RKO (cell line): Measurements from ENCODE around the gene KYAT1.
A peak's percentile ranks its signal among the peaks of the same experiment; 100 is the strongest.

ENCODE experiments used
- DNase-seq: peaks from one replicate; pipeline ENCODE4 v3.0.0-alpha.2; 2016; ENCODE audit warnings: low spot score

Gene KYAT1

DNA sequence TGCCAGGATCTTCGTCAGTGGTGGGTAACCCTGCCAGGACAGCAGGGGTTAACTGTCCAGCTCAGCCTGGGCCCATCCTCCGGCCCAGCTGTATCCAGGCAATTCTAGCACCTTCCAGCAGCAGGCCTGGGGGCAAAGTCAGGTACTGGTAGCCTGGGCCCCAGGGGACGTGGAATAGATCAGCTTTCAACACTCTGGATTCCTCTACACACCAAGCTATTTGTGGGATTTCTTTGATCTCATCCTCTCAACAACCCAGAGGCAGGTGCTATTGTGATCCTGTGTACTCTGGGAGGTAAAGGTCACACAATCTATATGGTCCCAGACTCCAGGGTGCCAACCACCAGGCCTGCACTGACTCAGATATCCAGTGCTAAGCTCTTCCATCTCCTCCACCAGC is 43.4 kb downstream of the KYAT1 start:
- no peak for DNase-seq

DNA sequence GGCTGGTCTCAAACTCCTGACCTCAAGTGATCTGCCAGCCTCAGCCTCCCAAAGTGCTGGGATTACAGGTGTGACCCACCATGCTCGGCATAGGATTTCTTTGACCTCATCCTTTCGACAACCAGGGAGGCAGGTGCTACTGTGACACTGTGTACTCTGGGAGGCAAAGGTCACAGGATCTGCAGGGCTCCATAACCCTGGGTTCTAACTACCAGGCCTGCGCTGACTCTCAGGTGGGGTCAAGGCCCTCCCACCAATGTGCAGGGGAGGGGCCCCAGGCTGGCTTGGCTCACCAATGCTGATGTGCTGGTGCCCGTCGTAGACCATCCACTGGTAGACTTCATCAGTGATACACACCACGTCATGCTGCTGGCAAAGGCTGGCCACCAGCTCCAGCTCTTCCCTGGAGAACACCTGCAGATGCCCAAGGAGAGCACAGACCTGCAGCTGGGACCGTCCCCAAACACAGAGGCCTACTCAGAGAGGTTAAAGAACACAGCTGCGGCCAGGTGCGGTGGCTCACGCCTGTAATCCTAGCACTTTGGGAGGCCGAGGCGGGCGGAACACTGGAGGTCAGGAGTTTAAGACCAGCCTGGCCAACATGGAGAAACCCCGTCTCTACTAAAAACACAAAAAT is 45.1 kb downstream of the KYAT1 start:
- DNase-seq, result no peak

- no peak for DNase-seq
Measured at GRCh38 chr9:128835246-128836210, 46.2 kb downstream of the KYAT1 start.

DNA sequence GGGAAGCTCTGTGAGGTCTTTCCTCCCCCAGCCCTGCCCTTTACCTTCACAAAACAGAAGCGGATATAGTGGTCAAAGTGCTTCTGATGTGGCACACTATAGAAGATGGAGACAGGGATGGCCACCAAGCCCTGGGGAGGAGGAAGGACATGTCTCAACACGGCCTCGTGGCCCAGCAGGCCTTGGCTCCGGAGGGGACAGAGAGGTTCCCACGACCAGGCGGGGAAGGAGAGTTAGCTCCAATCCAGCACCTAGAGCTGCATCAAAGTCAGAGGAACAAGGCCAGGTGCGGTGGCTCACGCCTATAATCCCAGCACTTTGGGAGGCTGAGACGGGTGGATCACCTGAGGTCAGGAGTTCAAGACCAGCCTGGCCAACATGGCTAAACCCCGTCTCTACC is 48.1 kb downstream of the KYAT1 start:
- no peak for DNase-seq

DNA sequence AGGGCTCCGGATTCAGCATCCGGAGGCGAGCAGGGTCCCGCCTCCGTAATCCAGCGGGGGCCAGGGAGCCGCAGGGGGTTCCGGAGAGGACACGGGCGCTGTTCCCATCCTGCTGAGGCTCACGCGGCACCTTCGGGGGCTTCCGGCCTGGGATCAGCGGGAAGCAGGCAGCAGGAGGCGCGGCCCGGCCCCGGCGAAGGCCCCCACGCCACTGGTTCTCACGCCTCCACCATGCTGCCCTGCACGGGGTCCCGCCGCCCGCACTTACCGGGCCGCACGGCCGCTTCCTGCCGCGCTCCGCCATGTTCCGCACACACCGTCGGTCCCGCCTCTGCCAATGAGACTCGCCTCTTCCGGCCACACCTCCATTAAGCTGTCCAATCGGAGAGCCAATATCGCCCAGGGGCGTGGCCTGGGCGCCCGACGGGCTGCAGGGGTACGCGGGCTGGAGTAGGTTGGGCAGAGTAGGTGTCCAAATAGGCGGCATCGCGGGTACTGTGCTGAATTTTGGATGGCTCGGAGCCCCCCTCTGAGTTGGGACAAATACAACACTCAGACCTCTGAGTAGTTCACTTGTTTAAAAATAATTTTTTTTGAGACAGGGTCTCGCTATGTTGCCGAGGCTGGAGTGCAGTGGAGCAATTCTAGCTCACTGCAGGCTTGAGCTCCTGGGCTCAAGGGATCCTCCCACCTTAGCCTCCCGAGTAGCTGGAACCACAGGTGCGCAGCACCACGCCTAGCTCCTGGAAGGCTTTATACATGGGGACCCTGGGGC is 52.1 kb downstream of the KYAT1 start, which contains the start of gene SPOUT1:
Gene SPOUT1 (minus strand): TSS at position 318 of the 775 bp plus-strand sequence. CDS start 14 bp downstream, at position 304.
- peak; percentile 99 for DNase-seq

DNA sequence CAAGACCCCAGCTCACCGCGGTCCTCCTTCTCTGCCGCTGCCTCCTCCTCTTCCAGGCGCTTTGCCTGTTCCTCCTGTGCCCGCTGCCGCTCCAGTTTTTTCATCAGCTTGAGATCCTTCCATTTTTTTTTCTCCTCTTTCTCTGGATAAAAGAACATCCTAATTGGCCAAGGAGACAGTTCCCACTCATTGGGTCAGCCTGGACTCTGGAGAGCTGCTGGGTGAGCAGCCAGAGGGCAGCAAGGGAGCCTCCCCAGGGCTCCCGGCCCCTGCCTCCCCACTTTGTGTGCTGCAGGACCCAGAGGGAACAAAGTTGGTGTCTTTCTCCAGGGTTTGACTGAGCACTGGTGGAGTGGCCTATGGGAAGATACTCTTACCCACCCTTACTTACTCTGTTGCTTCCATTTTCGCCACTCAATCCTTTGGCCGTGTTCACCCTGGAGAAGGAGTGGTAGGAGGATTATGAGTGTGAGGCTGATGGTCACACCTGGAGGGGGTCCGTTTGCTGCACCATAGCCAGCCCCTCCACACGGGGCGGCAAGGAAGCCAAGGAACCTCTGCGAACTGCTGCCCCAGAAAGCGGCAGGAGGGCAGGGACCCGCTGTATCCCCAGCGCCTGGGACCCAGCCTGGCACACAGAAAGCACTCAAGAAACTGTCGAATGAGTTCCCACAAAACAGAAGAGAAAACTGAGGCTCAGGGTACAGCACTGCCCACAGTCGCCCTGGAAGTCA is 52.9 kb downstream of the KYAT1 start:
- peak; percentile 58 for DNase-seq

DNA sequence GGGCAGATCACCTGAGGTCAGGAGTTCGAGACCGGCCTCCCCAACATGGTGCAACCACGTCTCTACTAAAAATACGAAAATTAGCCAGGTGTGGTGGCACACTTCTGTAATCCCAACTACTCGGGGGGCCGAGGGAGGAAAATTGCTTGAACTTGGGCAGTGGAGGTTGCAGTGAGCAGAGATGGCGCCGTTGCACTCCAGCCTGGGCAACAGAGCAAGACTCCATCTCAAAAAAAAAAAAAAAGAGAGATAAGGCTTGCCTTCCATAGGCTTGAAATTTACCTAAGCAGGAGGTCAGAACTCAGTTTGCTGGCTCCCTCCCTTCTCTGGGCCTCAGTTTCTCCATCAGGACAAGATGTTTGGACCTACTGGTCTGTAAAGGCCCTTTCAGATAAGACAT is 53.5 kb downstream of the KYAT1 start:
- no peak for DNase-seq

DNA sequence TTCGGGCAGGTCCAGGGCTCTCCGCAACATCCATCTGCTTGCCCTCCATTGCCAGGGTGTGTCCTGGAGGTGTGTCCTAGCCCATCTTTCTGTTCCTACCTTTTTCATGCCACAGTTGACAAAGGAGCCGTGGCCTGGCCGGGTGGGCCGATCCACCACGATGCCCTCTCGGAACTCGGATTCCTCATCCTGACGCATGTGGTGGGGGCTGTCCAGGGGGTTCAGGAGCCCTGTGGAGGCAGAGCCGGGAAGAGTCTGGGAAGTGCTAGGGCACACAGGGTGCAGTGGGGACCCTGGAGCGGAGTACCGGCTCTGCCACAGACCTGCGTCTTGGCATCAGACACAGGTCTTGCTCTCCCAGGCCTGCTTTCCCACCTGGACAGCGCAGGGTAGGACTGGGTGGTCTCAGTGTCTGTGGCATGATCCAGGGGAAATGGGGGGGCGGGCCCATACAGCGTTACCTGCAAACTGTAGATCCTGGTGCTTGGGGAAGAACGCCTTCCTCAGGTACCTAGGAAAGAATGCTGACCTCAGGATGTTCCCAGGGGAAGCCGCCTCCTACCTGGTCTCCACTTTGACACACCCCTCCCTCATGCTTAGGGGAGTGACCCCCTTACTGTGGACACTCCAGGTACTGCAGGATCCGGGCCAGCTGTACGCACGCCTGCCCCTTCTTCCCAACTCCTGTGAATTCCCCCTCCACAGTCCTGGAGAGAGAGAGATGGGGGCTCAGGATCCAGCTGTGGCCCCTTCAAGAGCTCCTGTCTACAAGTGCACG is 55.6 kb downstream of the KYAT1 start:
- DNase-seq, result no peak

DNA sequence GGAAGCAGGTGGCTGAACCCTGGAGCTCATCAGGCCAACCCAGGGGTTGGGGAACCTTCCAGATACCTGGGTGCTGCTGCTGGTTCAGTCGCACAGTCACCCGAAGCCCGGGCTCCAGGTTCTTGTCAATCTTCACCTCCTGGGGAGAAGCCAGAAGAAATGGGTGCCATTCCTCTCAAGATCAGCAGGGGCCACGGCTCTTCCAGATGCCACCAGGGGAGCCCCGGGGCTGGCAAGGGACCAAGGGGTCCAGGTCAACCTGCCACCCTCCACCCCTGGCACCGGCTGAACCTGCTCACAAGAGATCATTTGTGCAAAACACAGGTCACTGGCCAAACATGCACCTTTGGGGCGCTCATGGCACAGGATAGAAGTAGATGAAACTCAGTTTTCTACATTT is 56.8 kb downstream of the KYAT1 start:
- no peak for DNase-seq

DNA sequence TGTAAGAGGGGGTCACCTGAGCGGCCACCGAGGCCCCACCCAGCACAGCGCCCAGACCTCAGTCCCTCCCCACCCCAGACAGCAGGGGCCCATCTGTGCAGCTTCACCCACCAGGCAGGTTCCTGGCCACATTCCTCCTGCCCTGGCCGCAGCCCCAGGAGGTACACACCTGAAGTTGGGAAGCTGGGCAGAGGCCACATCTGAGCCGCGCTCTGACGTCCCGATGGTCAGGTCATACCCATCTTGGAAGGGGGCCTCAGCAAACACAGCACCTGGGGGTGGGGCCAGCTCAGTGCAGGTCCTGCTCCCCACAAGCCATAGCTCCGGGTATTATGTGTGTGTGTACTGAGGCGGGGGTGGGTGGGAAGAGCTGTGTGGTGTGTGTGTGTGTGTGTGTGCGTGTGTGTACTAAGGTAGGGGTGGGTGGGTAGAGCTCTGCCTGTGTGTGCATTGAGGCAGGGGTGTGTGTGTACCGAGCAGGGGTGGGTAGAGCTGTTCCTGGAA is 57.8 kb downstream of the KYAT1 start:
- no peak for DNase-seq

DNA sequence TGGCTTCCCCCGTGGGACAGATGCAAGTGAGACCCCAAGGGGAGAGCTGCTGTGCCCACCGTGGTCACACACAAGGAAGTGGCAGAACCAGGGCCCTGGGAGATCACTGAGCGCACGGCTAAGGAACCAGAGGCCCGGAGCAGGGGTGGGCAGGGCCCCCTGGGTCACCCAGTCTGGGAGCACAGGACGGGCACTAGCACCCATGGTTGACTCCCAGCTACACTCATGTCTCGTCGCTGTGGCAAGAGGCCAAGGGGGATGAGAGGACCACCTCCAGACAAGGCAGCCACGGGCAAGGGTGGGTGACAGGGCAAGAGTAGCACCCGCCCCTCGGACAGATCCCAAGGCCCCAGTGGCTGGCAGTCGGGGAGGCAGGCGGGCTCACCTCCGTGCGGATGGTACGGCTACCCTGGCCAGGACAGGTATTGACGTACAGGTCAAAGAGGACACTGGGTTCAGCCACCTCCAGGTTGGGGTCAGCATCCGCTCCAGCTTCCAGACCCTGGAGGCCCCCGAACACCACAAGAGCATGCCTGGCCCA is 58.3 kb downstream of the KYAT1 start:
- no peak for DNase-seq

DNA sequence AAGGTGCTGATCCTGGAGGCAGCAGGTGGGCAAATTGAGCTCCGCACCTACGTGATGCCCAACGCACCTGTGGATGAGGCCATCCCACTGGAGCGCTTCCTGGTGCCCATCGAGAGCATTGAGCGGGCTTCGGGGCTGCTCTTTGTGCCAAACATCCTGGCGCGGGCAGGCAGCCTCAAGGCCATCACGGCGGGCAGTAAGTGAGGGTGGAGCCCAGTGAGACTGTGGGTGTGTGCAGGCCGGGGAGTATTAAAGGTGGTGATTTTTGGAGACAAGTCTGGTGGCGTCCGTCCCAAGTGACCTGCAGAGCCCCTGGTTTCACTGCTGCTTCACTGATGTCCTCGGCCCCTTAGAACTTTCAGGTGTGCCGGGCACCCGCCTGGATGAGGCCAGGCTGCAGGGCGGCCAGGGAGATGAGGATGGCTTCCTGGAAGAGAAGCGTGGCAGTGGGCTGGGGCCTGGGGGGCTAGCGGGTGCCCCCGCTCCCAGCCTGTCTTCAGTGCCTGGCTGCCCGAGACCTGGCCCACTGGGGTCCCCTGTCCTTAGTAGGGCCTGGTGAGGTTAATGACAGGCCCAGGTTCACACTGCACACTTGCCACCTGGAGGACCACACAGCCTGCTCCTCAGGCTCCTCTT is 59.2 kb downstream of the KYAT1 start:
- no peak for DNase-seq

GRCh38 chr9:128821584-128822406 is 60.0 kb downstream of the KYAT1 start:
- DNase-seq, result no peak

- DNase-seq, result no peak
Measured at GRCh38 chr9:128820665-128821583, 60.8 kb downstream of the KYAT1 start.

GRCh38 chr9:128819716-128820664 is 61.8 kb downstream of the KYAT1 start:
- peak; percentile 78 for DNase-seq

DNA sequence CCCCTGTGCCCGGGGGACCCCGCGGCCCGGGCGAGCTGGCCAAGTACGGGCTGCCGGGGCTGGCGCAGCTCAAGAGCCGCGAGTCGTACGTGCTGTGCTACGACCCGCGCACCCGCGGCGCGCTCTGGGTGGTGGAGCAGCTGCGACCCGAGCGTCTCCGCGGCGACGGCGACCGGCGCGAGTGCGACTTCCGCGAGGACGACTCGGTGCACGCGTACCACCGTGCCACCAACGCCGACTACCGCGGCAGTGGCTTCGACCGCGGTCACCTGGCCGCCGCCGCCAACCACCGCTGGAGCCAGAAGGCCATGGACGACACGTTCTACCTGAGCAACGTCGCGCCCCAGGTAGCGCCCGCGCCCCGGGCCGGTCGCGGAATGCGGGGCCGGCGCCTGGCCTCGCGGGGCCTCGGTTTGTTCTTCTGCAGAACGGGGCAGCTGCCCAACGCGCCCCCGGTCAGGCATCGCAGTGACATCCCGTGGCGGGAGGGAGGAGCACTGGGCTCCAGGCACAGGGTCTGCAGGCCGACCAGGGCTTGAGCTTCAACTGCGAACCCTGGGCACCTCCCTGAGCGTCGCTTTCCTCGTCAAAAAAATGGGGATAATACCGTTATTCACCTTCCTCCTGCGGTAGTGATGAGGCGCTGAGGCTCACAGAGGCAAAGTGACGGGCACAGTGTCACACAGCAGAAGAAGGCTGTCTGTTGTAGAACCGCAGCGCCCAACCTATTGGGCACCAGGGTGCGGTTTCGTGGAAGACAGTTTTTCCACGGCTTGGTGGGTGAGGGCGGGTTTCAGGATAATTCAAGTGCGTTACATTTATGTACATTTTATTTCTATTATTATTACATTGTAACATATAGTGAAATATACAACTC is 62.7 kb downstream of the KYAT1 start:
- peak; percentile 71 for DNase-seq
